ENCODE measurements around the gene ABCF3.
A peak's percentile ranks its signal among the peaks of the same experiment; 100 is the strongest.

The ABCF3 gene

GRCh38 chr3:184209146-184209923, 23.3 kb downstream of the ABCF3 start:
- no peak overlapping the region for H3K9ac ChIP-seq (ENCODE audit: insufficient read length)
- no peak overlapping the region for H3K27ac ChIP-seq
- no peaks in the 10 kb centered on the region for H3K9me3 ChIP-seq (ENCODE audit: low read depth, low read length)
- TF ChIP-seq FOXP2 (optimal IDR thresholded peaks at IDR 0.05; ENCODE audit: control extremely low read depth, extremely low read length, insufficient read depth), result no peak
- TF ChIP-seq POLR2AphosphoS5 (IDR thresholded peaks at IDR 0.05; ENCODE audit: borderline replicate concordance, low read depth, low read length), result no peak
- H3K4me3 ChIP-seq, result no peak overlapping the region
- H3K36me3 ChIP-seq (ENCODE audit: insufficient read depth, low read length), result no peaks in the 10 kb centered on the region
- DNase-seq (ENCODE audit: low read depth, low spot score), result no peak

- no peaks in the 10 kb centered on the region for H3K36me3 ChIP-seq (ENCODE audit: insufficient read depth, low read length)
- H3K9ac ChIP-seq (ENCODE audit: insufficient read length), result no peak overlapping the region
- TF ChIP-seq FOXP2 (optimal IDR thresholded peaks at IDR 0.05; ENCODE audit: control extremely low read depth, extremely low read length, insufficient read depth), result no peak
- no peak for TF ChIP-seq EZH2 (IDR thresholded peaks at IDR 0.05)
- TF ChIP-seq POLR2AphosphoS5 (IDR thresholded peaks at IDR 0.05; ENCODE audit: borderline replicate concordance, low read depth, low read length), result no peak
- no peak overlapping the region for H3K27ac ChIP-seq
- no peak for DNase-seq (ENCODE audit: low read depth, low spot score)
- peaks cover 3% of the 10 kb centered on the region; the same call in 1 of the 2 replicates for H3K9me3 ChIP-seq (ENCODE audit: low read depth, low read length)
- no peak overlapping the region for H3K4me3 ChIP-seq
Observed at GRCh38 chr3:184211297-184211696, 25.3 kb downstream of the ABCF3 start.

GRCh38 chr3:184211718-184212117, 25.7 kb downstream of the ABCF3 start:
- TF ChIP-seq EZH2 (IDR thresholded peaks at IDR 0.05) (no peak), POLR2AphosphoS5 (IDR thresholded peaks at IDR 0.05; ENCODE audit: borderline replicate concordance, low read depth, low read length) (no peak), FOXP2 (optimal IDR thresholded peaks at IDR 0.05; ENCODE audit: control extremely low read depth, extremely low read length, insufficient read depth) (no peak)
- H3K4me3 ChIP-seq, result no peak overlapping the region

GRCh38 chr3:184218814-184219213, 32.8 kb downstream of the ABCF3 start:
- H3K9me3 ChIP-seq (ENCODE audit: low read depth, low read length), result peaks cover 3% of the 10 kb centered on the region; the same call in 1 of the 2 replicates
- DNase-seq (ENCODE audit: low read depth, low spot score), result no peak
- no peak overlapping the region for H3K27ac ChIP-seq
- H3K4me3 ChIP-seq, result no peak overlapping the region
- no peak overlapping the region for H3K9ac ChIP-seq (ENCODE audit: insufficient read length)
- no peak for TF ChIP-seq FOXP2 (optimal IDR thresholded peaks at IDR 0.05; ENCODE audit: control extremely low read depth, extremely low read length, insufficient read depth)
- no peak for TF ChIP-seq POLR2AphosphoS5 (IDR thresholded peaks at IDR 0.05; ENCODE audit: borderline replicate concordance, low read depth, low read length)
- no peak for TF ChIP-seq EZH2 (IDR thresholded peaks at IDR 0.05)
- H3K36me3 ChIP-seq (ENCODE audit: insufficient read depth, low read length), result no peaks in the 10 kb centered on the region

More at GRCh38 chr3:184211718-184212117, 25.7 kb downstream of the ABCF3 start:
- DNase-seq (ENCODE audit: low read depth, low spot score), result no peak
- no peaks in the 10 kb centered on the region for H3K36me3 ChIP-seq (ENCODE audit: insufficient read depth, low read length)
- peaks cover 3% of the 10 kb centered on the region; the same call in 1 of the 2 replicates for H3K9me3 ChIP-seq (ENCODE audit: low read depth, low read length)
- no peak overlapping the region for H3K9ac ChIP-seq (ENCODE audit: insufficient read length)
- no peak overlapping the region for H3K27ac ChIP-seq

DNA sequence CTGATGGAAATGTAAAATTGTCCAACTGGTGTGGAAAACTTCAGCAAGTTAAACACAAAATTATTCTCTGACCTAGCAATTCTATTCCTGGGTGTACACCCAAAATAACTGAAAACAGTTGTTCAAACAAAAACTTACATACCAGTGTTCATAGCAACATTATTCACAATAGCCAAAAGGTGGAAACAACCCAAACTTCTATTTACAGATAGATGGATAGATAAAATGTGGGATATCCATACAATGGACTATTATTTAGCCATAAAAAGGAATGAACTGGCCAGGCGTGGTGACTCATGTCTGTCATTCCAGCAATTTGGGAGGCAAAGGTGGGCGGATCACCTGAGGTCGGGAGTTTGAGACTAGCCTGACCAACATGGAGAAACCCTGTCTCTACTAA, 36.5 kb downstream of the ABCF3 start:
- Histone ChIP-seq H3K9me3 (ENCODE audit: low read depth, low read length) (no peaks in the 10 kb centered on the region), H3K27ac (no peak overlapping the region), H3K4me3 (no peak overlapping the region), H3K9ac (ENCODE audit: insufficient read length) (no peak overlapping the region), H3K36me3 (ENCODE audit: insufficient read depth, low read length) (no peaks in the 10 kb centered on the region)
- no peak for DNase-seq (ENCODE audit: low read depth, low spot score)
- TF ChIP-seq FOXP2 (optimal IDR thresholded peaks at IDR 0.05; ENCODE audit: control extremely low read depth, extremely low read length, insufficient read depth) (no peak), POLR2AphosphoS5 (IDR thresholded peaks at IDR 0.05; ENCODE audit: borderline replicate concordance, low read depth, low read length) (no peak), EZH2 (IDR thresholded peaks at IDR 0.05) (no peak)

GRCh38 chr3:184223946-184224345, 37.9 kb downstream of the ABCF3 start:
- DNase-seq (ENCODE audit: low read depth, low spot score), result no peak
- Histone ChIP-seq H3K4me3 (no peak overlapping the region), H3K36me3 (ENCODE audit: insufficient read depth, low read length) (no peaks in the 10 kb centered on the region), H3K27ac (no peak overlapping the region), H3K9me3 (ENCODE audit: low read depth, low read length) (no peaks in the 10 kb centered on the region), H3K9ac (ENCODE audit: insufficient read length) (no peak overlapping the region)
- TF ChIP-seq EZH2 (IDR thresholded peaks at IDR 0.05) (no peak), FOXP2 (optimal IDR thresholded peaks at IDR 0.05; ENCODE audit: control extremely low read depth, extremely low read length, insufficient read depth) (no peak), POLR2AphosphoS5 (IDR thresholded peaks at IDR 0.05; ENCODE audit: borderline replicate concordance, low read depth, low read length) (no peak)

GRCh38 chr3:184227481-184227935, 41.5 kb downstream of the ABCF3 start:
- no peaks in the 10 kb centered on the region for H3K9me3 ChIP-seq (ENCODE audit: low read depth, low read length)
- H3K9ac ChIP-seq (ENCODE audit: insufficient read length), result no peak overlapping the region
- no peaks in the 10 kb centered on the region for H3K36me3 ChIP-seq (ENCODE audit: insufficient read depth, low read length)
- H3K4me3 ChIP-seq, result no peak overlapping the region
- H3K27ac ChIP-seq, result no peak overlapping the region
- TF ChIP-seq FOXP2 (optimal IDR thresholded peaks at IDR 0.05; ENCODE audit: control extremely low read depth, extremely low read length, insufficient read depth) (no peak), EZH2 (IDR thresholded peaks at IDR 0.05) (no peak), POLR2AphosphoS5 (IDR thresholded peaks at IDR 0.05; ENCODE audit: borderline replicate concordance, low read depth, low read length) (no peak)
- no peak for DNase-seq (ENCODE audit: low read depth, low spot score)

- no peak for DNase-seq (ENCODE audit: low read depth, low spot score)
- H3K9ac ChIP-seq (ENCODE audit: insufficient read length), result no peak overlapping the region
- H3K4me3 ChIP-seq, result peak overlapping the region; percentile 82
- no peak for TF ChIP-seq POLR2AphosphoS5 (IDR thresholded peaks at IDR 0.05; ENCODE audit: borderline replicate concordance, low read depth, low read length)
- TF ChIP-seq FOXP2 (optimal IDR thresholded peaks at IDR 0.05; ENCODE audit: control extremely low read depth, extremely low read length, insufficient read depth), result no peak
- TF ChIP-seq EZH2 (IDR thresholded peaks at IDR 0.05), result no peak
- H3K36me3 ChIP-seq (ENCODE audit: insufficient read depth, low read length), result no peaks in the 10 kb centered on the region
- no peak overlapping the region for H3K27ac ChIP-seq
- no peaks in the 10 kb centered on the region for H3K9me3 ChIP-seq (ENCODE audit: low read depth, low read length)
Observed at GRCh38 chr3:184228376-184229137, 42.6 kb downstream of the ABCF3 start.

All from SK-N-MC (cell line).